Measurements from ENCODE around the gene KRT85. TPM values are rescaled to one million over a fixed set of nuclear protein-coding genes. Genes with fewer than 3 reads are reported as not detected.

KRT85 gene
- total and polyA plus RNA-seq, 10 of the 15 experiments (the other 5 are each of a cell fraction or from before 2014, with no cell fraction given) = 0.05 to 0.18 (median 0.11) TPM; not detected in 6

DNA sequence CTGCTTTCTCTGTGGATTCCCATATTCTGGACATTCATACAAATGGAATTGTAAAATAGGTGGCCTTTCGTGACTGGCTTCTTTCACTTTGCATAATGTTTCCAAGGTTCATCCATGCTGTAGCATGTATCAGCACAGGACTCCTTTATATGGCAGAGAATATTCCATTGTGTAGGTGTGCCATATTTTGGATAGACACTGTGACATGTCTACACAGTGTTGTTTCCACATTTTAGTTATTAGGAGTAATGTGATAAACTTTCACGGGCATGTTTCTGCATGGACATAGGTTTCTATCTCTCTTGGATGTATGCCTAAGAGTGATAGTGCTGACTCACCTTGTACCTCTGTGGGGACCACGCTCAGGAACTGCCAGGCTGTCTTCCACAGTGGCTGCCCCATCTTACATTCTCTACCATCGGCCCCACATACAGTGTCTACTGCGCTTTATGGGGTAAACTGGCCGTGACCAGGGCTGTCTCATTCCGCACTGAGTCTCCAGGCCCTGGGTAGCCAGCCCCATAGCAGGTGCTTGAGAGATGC is 25.3 kb upstream of the KRT85 start:
- Histone ChIP-seq H3K79me2 (ENCODE audit: control insufficient read depth, insufficient read depth, low read length) (no peaks in the 10 kb centered on the region), H3K4me3 (no peak overlapping the region), H3K27ac (ENCODE audit: control insufficient read depth, insufficient read depth) (no peak overlapping the region), H3K9me3 (replicated peaks; ENCODE audit: control insufficient read depth, insufficient read depth, low read length) (no peaks in the 10 kb centered on the region), H3K36me3 (ENCODE audit: control insufficient read depth in 2 of 2, insufficient read depth in 2 of 2, low read length in 1 of 2) (no peaks in the 10 kb centered on the region), H2AFZ (ENCODE audit: control insufficient read depth, low read depth, low read length) (no peak overlapping the region), H3K4me1 (ENCODE audit: control insufficient read depth, insufficient read depth, low read length) (no peaks in the 10 kb centered on the region; the same call in 1 of the 2 replicates), H3K9ac (ENCODE audit: control insufficient read depth, insufficient read depth, low read length) (no peak overlapping the region), H3K4me2 (ENCODE audit: control insufficient read depth, insufficient read depth) (no peak overlapping the region), H4K20me1 (ENCODE audit: control insufficient read depth, insufficient read depth) (no peaks in the 10 kb centered on the region), H3K27me3 (replicated peaks in 1 of 2; ENCODE audit: control insufficient read depth in 2 of 2, insufficient read depth in 2 of 2, low read length in 1 of 2) (peaks cover 3 to 9% of the 10 kb centered on the region in 2 experiments; a peak in 3 of 4 replicates)
- ChIA-PET RAD21 (ENCODE audit: unreplicated experiment) (no interaction called here), CTCF (interaction anchor here (1.0 kb wide), 1 partner anchor 114 kb away, joined by 3 read pairs; no protein-coding TSS in a partner anchor), POLR2A (no interaction called here), SMC1A (ENCODE audit: uncharacterized antibody, unreplicated experiment) (interaction anchor here (0.7 kb wide), 1 partner anchor 19 kb away, joined by 4 read pairs; no protein-coding TSS in a partner anchor)
- ATAC-seq (no peak), DNase-seq (ENCODE audit: low read depth, low spot score) (no peak), FAIRE-seq (no peak)
- no TSS peak for BruUV-seq (replicated peaks)
- in situ Hi-C loops (cut with MboI) = loop anchor here (25.0 kb wide), 1 partner anchor 595 kb away; no protein-coding TSS in a partner anchor
- intact Hi-C loops (cut with micrococcal nuclease; ENCODE audit: unreplicated experiment) = no loop called here
- TF ChIP-seq DPF2 (IDR thresholded peaks at IDR 0.05) = no peak
- no peak for TF ChIP-seq WRNIP1 (IDR thresholded peaks at IDR 0.05; ENCODE audit: borderline replicate concordance, low read depth, low read length)
- no peak for TF ChIP-seq BCL11A (IDR thresholded peaks at IDR 0.05; ENCODE audit: low read depth, low read length)
- no peak for TF ChIP-seq SIN3A (IDR thresholded peaks at IDR 0.05; ENCODE audit: low read depth, low read length)
- no peak for TF ChIP-seq CBFB (IDR thresholded peaks at IDR 0.05; ENCODE audit: low read depth)
- TF ChIP-seq YY1 (IDR thresholded peaks at IDR 0.05; ENCODE audit: low read depth, low read length) = no peak
- TF ChIP-seq CREM (IDR thresholded peaks at IDR 0.05; ENCODE audit: low read depth) = no peak
- TF ChIP-seq ZSCAN29 (IDR thresholded peaks at IDR 0.05) = no peak
- no peak for TF ChIP-seq SMC3 (IDR thresholded peaks at IDR 0.05; ENCODE audit: borderline replicate concordance, low read length)
- 5% methylated on average over 7 of the region's 7 CpGs for WGBS (ENCODE audit: insufficient coverage, insufficient replicate concordance, low lambda C conversion rate, missing lambda C conversion rate)

DNA sequence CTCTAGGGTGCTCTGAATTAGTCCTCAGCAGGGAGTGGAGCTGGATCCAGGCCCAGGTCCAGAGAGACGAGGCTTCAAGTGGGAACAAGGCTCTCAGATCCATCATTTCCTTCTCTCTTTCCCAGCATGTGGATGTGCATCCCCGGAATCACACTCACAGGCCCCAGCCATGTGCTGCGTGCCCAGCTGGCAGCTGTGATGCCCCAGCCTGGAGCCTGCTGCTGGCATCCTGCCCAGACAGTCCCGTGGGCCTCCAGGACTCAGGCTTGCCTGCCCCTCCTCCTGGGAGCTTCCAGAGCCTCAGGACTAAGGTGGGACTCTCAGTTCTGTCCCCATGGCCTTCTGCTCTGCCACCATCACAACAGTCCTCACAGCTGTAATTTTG is 24.3 kb upstream of the KRT85 start:
- H3K9me3 ChIP-seq (replicated peaks; ENCODE audit: control insufficient read depth, insufficient read depth, low read length) = no peaks in the 10 kb centered on the region
- DNase-seq (ENCODE audit: low read depth, low spot score) = no peak
- SMC1A ChIA-PET (ENCODE audit: uncharacterized antibody, unreplicated experiment) = interaction anchor here (0.6 to 0.7 kb wide), 2 partner anchors 18 to 594 kb away, joined by 3 to 4 read pairs; no protein-coding TSS in a partner anchor
- intact Hi-C loops (cut with micrococcal nuclease; ENCODE audit: unreplicated experiment) (no loop called here), in situ Hi-C loops (cut with MboI) (loop anchor here (25.0 kb wide), 1 partner anchor 596 kb away; no protein-coding TSS in a partner anchor)
- no peak overlapping the region for H3K4me2 ChIP-seq (ENCODE audit: control insufficient read depth, insufficient read depth)
- no peaks in the 10 kb centered on the region for H4K20me1 ChIP-seq (ENCODE audit: control insufficient read depth, insufficient read depth)
- no peak overlapping the region for H3K9ac ChIP-seq (ENCODE audit: control insufficient read depth, insufficient read depth, low read length)
- peaks cover 3 to 12% of the 10 kb centered on the region in 2 experiments; a peak in 3 of 4 replicates for H3K27me3 ChIP-seq (replicated peaks in 1 of 2; ENCODE audit: control insufficient read depth in 2 of 2, insufficient read depth in 2 of 2, low read length in 1 of 2)
- 14% methylated on average over 4 of the region's 4 CpGs for WGBS (ENCODE audit: insufficient coverage, insufficient replicate concordance, low lambda C conversion rate, missing lambda C conversion rate)
- RAD21 ChIA-PET (ENCODE audit: unreplicated experiment) = no interaction called here
- BruUV-seq (replicated peaks) = no TSS peak
- no peaks in the 10 kb centered on the region for H3K79me2 ChIP-seq (ENCODE audit: control insufficient read depth, insufficient read depth, low read length)
- H3K4me3 ChIP-seq = no peak overlapping the region
- FAIRE-seq = no peak
- H3K4me1 ChIP-seq (ENCODE audit: control insufficient read depth, insufficient read depth, low read length) = no peaks in the 10 kb centered on the region; the same call in 1 of the 2 replicates
- no peak overlapping the region for H3K27ac ChIP-seq (ENCODE audit: control insufficient read depth, insufficient read depth)
- CTCF ChIA-PET = interaction anchor here (1.0 kb wide), 1 partner anchor 113 kb away, joined by 3 read pairs; no protein-coding TSS in a partner anchor
- no peaks in the 10 kb centered on the region for H3K36me3 ChIP-seq (ENCODE audit: control insufficient read depth in 2 of 2, insufficient read depth in 2 of 2, low read length in 1 of 2)
- no peak overlapping the region for H2AFZ ChIP-seq (ENCODE audit: control insufficient read depth, low read depth, low read length)
- POLR2A ChIA-PET = no interaction called here
- ATAC-seq = no peak
- no peak for TF ChIP-seq ATF7 (IDR thresholded peaks at IDR 0.05; ENCODE audit: low read depth)
- no peak for TF ChIP-seq TARDBP (IDR thresholded peaks at IDR 0.05; ENCODE audit: borderline replicate concordance)
- TF ChIP-seq, protein P1, sequence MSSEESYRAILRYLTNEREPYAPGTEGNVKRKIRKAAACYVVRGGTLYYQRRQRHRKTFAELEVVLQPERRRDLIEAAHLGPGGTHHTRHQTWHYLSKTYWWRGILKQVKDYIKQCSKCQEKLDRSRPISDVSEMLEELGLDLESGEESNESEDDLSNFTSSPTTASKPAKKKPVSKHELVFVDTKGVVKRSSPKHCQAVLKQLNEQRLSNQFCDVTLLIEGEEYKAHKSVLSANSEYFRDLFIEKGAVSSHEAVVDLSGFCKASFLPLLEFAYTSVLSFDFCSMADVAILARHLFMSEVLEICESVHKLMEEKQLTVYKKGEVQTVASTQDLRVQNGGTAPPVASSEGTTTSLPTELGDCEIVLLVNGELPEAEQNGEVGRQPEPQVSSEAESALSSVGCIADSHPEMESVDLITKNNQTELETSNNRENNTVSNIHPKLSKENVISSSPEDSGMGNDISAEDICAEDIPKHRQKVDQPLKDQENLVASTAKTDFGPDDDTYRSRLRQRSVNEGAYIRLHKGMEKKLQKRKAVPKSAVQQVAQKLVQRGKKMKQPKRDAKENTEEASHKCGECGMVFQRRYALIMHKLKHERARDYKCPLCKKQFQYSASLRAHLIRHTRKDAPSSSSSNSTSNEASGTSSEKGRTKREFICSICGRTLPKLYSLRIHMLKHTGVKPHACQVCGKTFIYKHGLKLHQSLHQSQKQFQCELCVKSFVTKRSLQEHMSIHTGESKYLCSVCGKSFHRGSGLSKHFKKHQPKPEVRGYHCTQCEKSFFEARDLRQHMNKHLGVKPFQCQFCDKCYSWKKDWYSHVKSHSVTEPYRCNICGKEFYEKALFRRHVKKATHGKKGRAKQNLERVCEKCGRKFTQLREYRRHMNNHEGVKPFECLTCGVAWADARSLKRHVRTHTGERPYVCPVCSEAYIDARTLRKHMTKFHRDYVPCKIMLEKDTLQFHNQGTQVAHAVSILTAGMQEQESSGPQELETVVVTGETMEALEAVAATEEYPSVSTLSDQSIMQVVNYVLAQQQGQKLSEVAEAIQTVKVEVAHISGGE (CRISPR knock-in tag; IDR thresholded peaks at IDR 0.05) = no peak
- TF ChIP-seq, protein P2, sequence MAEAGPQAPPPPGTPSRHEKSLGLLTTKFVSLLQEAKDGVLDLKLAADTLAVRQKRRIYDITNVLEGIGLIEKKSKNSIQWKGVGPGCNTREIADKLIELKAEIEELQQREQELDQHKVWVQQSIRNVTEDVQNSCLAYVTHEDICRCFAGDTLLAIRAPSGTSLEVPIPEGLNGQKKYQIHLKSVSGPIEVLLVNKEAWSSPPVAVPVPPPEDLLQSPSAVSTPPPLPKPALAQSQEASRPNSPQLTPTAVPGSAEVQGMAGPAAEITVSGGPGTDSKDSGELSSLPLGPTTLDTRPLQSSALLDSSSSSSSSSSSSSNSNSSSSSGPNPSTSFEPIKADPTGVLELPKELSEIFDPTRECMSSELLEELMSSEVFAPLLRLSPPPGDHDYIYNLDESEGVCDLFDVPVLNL (IDR thresholded peaks at IDR 0.05; ENCODE audit: low read depth, low read length) = no peak
- TF ChIP-seq WRNIP1 (IDR thresholded peaks at IDR 0.05; ENCODE audit: borderline replicate concordance, low read depth, low read length) = no peak
- no peak for TF ChIP-seq SIN3A (IDR thresholded peaks at IDR 0.05; ENCODE audit: low read depth, low read length)
